ENCODE measurements around the gene SEPTIN5.

Gene SEPTIN5

DNA sequence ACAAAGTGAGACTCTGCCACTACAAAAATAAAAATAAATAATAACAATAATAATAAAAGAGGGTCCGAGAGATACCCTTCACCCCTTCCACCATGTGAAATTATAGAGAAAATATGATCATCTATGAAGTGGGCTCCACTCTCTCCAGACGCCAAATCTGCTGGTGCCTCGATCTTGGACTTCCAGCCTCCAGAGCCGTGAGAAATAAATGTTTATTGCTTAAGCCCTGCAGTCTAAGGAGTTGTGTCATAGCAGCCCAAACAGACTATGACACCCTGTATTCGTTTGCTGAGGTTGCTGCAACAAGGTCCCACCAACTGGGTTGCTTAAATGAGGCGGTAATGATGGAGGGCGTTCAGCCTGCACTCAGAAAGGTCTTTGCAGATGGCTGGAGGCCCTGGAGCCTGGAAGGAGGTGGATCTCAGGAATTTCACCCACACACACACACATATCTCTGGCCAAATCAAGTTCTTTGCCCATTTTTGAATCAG is 7.6 kb upstream of the SEPTIN5 start:
- DNase-seq: peak; percentile 10

DNA sequence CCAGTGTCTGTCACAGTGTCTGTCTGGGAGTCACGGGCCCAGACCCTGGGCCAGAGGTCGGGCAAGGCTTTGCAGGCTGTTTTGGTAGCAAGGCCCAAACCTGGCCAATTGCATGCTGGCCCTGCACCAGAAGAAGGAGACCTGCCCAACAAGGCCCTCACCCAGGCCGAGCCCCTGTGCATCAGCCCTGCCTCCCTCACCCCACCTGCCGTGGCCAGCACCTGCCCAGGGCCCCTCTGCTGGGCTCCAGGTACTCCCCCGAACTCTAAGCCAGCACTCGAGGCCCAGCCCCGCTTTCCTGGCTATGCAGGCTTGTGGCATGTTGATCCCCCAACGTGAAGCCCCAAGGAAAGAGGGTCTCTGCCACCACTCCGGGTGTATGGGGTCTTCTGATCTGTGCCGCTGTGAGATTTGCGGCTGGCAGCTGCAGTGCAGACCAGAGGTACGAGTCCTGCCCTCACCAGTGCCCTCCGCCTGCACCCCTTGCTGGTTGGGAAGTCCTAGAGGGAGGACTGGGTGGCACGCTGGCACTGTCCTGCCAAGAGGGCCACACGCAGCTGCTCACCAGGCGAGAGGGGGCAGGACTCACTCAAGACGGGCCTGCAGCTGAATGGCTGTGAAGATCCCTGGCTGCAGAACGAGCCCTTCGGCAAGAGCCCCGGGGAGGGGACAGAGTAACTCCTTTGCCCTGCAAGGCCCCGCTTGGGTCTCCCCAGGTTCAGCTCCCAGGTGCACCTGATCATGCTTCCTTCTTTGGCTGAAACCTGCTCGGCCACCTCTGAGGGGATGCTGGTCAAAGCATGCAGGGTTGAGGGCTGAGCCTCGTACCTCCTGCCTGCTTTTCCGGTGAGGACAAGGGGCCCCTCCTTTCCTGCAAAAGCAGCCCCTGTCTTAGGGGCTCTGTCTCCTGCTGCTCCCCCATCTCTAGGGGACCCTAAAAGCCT is 6.7 kb upstream of the SEPTIN5 start:
- no peak for DNase-seq

DNA sequence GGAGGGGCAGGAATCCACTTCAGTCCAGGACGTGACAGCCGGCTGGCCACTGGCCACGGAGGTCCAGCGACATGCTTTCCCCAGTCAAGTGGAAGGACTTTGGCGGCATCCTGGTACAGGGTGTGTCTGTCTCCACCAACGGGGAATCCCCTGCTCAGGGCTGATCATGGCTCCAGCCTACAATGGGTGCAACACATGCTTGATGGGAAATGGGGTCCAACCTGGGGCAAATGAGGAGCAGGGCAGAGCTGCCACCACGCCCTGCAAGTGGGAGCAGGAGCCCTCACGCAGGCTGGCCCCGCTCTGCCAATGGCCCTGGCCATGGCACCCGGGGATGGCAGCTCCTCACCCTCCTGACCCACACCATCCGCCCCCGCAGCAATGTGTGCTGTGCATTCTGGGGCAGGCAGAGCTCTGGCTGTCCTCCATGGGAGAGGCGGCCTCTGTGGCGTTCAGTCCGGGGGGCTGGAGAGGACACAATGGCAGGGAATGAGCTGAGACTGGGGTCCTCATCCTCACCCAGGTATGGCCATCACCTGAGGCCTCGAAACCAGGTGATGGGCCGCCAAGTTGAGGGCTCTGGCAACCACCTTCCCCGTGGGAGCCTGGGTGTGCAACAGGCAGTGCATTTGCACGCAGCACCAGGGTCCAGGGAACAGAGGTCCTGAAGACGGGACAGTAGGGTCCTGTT is 5.8 kb upstream of the SEPTIN5 start:
- no peak for DNase-seq

DNA sequence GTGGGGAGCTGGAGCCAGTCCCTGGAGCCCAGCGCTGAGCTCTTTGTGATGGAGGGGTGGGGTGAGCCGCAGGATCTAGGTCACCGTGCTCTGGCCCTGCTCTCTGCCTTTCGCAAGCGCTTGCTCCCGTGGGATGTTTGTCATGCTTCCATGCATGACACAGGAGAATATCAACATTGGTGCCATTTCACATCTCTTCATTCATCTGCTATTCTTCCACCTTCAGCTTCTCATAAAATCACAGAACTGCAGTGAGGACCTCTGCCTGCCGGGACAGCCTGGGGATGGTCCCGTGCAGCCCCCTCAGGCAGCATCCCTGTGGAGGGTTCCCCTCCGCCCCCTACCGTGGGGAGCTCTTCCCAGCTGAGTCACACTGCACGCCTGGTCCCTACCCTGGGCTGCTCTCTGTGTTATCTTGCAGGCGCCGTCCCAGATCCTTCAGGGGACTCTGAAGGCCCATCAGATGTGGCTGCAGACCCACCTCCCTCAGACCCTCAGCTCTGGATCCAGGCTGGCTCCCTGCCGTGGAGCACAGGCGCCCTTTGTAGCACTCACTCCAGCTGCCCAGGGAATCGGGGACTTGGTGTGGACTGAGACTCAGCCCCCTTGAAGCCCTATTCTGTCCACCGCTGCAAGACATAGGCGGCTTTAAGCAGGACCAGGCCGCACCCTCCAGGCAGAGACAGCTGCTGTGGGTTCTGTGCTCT is 5.1 kb upstream of the SEPTIN5 start:
- no peak for DNase-seq

DNA sequence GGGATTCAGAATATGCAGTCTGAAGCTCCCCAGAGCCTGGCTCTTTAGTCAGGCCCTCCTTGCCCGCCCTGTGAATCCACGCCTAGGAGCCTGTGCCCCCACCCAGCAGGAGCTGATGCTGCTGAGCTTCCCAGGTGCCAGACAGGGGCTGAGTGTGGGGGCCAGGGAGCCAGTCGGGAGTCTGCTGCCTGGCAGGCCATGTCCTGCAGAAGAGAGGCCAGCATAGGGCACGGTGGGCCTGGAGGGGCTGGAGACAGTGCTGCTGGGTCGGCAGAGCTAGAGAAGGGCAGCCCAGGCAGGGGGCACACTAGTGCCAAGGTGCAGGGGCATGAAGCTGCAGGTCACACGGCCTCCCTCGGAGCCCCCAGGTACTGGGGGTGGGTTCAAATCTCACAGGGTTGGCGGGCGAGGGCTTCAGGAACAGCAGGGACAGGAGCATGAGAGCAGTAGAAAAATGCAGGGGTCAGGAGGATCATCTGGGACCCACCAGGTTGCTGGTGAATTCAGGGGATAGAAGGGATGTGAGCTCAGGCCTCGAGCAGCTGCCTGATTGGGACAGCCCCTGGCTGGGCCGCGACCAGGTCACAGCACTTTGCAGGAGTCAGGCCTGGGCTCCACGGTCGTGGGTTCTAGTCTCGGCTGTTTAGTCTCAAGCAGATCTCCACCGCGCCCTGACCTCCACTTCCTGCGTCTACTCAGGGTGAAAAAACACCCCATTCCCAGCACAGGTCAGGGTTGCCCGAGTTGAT is 4.1 kb upstream of the SEPTIN5 start:
- no peak for DNase-seq

DNA sequence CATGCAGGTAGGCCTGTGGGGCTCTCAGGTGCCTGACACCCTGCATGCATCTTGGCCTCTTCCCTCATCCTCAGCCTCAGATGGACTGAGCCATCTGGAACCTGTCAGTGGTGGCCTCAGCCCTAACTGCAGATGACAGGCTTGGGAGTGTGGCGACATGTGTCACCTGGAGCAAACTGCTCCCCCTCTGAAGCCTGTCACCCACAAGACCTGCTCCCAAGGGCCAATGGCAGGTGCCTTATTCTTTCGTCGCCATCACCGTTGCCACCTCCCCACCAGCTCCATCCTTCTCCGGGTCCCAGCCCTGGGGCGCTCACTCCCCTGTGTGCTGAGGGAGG is 3.6 kb upstream of the SEPTIN5 start:
- no peak for DNase-seq

DNA sequence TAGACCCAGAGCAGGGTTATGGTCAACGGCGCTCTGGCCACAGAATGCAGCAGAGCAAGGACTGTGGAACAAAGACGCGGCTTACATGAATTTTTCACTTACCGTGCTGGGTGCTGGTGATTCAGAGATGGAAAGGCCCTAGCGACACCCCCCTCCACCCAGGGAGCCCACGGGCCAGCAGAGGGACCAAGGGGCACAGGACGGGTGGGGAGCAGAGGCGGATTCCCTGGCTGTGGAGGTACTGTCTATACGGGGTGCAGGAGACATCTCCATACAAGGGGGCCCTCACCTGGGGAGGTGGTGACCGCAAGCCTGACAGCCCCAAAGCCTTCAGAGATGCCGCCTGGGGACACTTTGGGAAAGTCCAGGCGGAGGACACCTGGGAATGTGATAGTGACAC is 1.1 kb upstream of the SEPTIN5 start:
- DNase-seq: no peak

DNA sequence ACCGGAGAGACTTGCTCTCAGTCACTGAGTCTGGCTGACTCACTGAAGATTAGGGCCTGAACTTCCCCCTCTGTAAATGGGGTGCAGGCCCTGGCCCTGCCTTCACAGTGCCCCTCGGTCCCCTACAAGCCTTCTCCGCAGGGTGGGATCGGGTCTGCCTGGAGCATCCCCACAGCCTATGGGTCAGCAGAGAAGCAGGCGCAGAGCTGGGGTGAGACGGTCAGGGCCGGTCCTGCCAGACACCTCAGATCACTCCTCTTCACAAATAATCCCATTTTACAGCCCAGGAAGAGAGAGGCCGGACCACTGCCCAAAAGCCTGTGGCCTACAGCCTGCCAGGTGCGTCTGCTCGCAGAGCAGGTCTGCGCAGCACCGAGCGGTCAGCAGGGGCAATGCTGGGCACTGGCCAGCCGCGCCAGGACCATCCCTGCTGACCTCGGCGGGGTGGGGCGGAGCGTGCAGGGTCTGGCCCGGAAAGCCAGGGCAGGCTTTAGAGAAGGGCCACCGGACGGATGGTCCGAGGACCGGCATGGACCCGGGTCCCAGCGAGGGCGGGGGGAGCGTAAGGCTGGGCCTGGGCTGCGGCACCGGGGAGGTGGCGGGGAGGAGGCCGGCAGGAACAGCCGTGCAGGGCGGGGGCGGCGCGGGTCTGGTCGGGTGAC is 522 bp upstream of the SEPTIN5 start:
- DNase-seq: no peak

DNA sequence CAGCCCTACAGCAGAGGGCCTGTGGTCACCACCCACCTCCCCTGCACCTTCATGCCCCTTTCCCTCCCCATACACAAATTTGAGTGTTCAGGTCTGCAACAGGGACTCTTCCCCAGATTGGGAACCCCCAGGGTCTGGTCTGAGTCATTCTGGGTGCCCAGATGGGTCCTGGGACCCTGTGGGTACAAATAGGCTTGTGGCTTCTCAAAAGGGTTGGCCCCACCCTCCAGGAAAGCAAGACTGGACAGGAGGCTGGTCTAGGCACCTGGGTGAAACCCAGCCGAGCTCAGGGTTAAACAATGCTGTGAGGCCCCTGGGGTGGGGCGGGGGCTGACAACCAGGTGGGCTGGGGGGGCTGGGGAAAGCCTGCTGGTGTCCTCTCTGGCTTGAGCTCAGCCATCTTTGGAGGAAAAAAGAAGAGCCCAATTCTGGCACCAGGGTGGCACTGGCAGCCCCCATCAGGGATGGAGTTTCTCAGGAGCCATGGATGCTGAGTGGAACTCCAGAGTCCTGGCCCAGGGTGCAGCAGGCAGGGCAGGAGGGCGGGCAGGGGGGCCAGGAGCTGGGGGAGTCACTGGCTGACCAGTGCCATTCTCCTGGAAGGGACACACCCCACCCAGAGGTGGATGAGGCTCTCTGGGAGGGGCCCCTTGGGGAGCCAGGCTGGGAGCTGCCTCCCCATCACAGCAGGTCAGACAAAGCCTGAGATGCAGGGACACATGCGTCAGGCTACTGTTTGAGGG is 1.1 kb downstream of the SEPTIN5 start:
- no peak for DNase-seq

DNA sequence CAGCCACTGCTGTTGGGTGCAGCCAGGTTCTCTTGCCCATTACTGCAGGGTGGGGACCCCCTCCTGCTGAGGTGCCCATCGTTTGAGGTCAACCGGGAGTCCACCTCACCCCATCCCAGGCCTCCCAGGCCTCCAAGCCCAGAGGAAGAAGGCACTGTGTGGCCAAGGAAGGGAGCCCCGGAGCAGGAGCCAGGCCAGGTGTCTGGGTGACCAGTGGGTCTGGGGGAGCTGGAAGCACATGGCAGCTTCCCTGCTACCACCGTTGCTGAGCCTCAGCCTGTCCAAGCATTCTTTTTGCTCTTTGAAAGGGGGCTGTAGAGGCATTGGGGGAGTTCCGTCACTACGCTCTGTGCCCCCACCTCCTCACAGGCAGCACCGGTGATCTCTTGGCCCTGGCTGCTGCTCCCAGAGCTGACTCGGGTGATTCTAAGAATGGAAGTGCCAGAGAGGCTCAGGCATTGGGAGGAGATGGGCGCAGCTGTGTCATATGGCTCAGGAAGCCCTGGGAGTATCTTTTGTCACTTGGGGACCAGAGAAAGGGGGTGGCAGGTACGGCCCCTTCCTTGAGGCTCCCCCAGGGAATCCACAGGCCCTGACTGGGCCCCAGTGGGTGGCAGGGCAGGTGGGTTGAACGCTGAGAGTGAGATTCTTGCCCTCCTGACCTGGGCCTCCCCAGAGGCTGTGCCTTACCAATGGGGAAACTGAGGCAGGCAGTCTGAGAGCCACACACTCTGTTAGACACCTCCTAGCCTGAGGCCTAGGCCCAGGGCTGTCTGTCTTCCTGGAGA is 1.9 kb downstream of the SEPTIN5 start:
- no peak for DNase-seq

DNA sequence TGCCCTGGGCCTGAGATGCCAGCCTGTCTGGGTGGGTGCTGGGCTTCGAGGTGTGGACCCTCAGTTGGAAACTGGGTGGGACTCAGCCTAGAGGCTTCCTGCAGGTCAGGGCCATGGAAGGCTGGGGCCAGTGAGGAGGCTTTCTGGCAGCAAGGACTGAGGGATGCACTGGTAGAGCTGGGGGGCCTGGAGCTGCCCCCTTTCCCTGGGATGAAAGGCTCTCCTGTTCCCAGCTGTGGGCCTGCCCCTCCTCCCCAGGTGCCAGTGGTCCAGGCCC is 2.5 kb downstream of the SEPTIN5 start:
- no peak for DNase-seq

DNA sequence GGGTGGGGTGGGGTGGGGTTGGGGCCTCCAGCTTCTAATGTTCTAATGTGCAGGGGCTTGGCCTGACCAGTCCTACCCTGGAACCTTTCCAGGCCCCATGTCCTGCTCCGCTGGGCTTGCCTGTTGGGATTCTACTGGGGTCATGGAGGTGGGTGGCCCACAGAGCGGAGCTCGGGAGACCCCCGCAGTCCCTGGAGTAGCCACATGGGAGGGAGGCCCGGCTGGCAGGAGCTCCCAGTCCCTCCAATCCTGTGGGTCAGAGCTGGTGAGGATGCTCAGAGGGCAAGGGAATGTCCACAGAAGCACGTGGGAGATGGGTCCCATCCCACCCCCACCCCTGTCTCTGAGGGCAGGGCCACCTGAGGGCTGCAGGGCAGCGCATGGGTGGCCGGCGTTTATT is 2.9 kb downstream of the SEPTIN5 start:
- no peak for DNase-seq

DNA sequence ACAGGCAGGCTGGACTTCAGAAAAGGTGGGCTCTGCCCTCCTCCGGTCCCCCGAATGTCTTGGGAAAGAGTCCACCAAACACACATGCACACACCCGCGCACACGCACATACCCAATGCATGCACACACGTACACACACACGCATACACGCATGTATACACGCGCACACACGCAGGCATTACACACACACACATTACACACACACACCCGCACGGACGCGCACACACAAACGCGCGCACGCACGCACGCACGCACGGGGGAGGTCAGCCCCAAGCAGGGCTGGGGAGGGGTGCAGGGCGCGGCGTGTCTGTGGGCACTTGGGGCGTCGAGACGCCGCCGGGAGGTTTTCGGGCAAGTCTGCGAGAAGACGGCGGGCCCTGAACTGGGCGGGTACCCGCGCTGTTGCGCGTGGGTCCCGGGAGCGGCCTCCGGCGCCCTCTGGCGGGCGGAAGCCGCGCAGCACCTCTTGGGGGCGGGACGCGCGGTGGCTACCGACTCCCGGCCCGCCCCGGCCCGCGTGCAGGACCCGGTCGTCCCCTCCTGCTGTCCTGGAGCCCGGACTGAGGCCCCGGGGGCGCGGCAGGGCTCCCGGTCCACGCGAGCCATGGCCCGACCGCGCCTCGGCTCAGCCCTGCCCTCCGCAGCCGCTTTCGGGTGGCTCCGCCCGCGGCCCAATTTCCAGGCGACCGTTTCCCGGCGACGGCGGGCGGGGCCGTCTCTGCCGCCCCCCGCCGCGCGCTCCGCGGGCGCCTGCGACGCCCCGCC is 3.6 kb downstream of the SEPTIN5 start:
- peak; percentile 49 for DNase-seq

DNA sequence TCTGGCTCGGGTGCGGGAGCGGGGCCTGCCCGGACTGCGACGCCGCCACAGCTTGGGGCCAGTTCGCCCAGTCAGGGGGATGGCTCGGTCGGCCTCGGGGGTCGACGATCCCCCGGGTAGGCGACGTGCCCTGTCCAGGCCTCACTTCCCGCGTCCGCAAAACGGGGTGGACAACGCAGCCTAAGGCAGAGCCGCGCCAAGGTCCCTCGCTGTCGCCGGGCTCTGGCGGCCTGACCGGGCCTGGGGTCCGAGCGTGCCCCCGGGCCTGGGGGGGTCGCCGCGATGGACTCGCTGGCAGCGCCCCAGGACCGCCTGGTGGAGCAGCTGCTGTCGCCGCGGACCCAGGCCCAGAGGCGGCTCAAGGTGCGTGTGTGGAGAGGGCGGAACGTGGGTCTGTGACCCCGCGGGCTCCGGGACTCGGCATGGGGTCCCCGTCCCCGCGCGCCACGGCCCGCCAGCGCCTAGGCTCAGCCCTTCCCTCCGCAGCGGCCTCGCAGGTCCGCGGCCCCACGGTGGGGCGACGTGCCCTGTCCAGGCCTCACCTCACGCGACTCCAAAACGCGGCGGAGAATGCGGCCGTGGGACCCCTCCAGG is 4.2 kb downstream of the SEPTIN5 start:
- no peak for DNase-seq

DNA sequence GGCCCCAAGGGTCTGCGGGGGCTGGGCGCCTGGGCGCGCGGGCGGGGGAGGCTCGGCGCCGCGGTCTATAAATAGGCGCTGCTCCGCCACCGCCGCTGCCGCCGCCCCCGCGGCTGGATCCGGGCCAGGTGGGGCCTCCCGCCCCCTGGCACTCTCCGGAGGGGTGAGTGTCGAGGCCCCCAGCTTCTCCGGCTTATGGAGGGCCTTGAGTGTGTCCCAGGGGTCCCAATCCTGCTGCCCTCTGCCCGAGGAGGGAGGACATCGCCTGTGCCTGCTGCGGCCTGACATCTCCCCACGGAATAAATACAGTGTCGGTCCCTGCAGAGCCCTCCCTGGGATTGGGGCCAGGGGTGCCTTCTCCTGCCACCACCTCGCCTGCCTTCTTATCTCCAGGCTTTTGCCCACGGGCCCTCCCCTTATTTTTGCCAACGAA is 4.8 kb downstream of the SEPTIN5 start:
- no peak for DNase-seq

DNA sequence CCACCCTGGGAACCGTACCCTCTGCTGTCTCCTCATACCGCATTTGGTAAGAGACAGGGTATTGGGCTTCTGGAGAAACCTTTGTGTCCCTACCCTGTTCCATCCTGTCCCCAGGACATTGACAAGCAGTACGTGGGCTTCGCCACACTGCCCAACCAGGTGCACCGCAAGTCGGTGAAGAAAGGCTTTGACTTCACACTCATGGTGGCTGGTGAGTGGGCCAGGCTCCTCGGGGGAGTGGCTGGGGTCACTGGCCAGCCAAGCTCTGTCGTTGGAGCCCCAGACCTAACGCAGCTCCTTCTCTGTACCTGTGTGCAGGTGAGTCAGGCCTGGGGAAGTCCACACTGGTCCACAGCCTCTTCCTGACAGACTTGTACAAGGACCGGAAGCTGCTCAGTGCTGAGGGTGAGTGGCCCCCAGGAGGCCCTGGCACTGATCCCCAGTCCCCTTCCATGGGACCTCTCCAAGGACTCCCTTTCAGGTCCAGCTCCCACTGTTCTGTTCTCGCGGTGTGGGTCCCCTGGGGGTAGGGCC is 5.3 kb downstream of the SEPTIN5 start:
- no peak for DNase-seq

DNA sequence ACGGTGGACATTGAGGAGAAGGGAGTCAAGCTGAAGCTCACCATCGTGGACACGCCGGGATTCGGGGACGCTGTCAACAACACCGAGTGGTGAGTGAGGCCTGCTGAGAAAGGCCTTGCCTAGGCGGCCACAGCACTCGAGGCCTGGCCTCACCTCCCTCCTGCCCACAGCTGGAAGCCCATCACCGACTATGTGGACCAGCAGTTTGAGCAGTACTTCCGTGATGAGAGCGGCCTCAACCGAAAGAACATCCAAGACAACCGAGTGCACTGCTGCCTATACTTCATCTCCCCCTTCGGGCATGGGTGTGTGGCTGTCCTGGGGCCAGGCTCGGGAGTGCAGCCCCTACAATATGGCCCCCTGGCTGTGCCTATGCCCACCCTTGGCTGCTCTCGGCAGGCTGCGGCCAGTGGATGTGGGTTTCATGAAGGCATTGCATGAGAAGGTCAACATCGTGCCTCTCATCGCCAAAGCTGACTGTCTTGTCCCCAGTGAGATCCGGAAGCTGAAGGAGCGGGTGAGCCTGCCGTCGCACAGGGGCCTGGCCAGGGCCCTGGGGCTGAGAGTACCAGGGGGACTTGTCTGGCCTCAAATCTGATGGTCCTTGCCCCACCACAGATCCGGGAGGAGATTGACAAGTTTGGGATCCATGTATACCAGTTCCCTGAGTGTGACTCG is 6.0 kb downstream of the SEPTIN5 start:
- DNase-seq: no peak

DNA sequence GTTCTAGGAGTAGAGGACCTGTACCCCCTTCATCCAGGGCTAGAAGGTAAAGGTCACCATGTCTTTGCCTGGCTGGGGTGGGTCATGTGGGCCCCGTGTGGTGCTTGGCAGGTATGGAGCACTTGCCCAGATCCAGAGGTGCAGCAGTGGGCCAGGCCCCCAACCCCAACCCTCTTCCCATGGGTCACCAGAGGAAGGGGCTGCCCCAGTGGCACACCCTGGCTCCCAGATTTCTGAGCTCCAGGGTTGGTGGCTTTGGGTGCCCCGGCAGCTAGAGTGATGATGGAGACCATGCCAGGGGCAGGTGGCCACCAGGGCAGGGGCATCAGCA is 6.7 kb downstream of the SEPTIN5 start:
- DNase-seq: no peak

Data from MV-4-11 (cell line).